ENCODE measurements around the gene ANKRD12.

DNA sequence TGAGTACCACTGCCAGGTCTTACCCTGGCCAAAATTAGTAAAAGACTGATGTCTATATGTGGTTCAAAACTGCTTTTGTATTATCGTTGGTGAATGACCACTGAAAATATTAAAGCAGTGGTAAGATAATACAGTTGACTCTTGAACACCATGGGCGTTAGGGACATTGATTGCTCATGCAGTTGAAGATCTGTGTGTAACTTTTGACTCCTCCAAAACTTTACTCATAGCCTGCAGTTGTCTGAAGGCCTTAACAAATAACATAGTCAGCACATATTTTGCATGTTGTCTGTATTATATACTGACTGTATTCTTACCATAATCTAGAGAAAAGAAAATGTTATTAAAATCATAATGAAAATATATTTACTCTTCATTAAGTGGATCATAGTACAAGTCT, 5.8 kb upstream of the ANKRD12 start:
- TF ChIP-seq, protein P1, sequence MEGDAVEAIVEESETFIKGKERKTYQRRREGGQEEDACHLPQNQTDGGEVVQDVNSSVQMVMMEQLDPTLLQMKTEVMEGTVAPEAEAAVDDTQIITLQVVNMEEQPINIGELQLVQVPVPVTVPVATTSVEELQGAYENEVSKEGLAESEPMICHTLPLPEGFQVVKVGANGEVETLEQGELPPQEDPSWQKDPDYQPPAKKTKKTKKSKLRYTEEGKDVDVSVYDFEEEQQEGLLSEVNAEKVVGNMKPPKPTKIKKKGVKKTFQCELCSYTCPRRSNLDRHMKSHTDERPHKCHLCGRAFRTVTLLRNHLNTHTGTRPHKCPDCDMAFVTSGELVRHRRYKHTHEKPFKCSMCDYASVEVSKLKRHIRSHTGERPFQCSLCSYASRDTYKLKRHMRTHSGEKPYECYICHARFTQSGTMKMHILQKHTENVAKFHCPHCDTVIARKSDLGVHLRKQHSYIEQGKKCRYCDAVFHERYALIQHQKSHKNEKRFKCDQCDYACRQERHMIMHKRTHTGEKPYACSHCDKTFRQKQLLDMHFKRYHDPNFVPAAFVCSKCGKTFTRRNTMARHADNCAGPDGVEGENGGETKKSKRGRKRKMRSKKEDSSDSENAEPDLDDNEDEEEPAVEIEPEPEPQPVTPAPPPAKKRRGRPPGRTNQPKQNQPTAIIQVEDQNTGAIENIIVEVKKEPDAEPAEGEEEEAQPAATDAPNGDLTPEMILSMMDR (IDR thresholded peaks at IDR 0.05) = no peak
- TF ChIP-seq POLR2A (IDR thresholded peaks at IDR 0.05) = no peak
